Transverse colon (tissue), 3 donors: ENCODE measurements around the gene NLGN3.

Source experiments
- EP300 ChIP-seq: sonication (generic); formaldehyde crosslinking; IDR thresholded peaks from one replicate; pipeline ENCODE4 v1.6.1; 2017; ENCODE audit warnings: antibody characterized with exemption, low read depth
- POLR2A ChIP-seq: fragments of 450-650 bp; IDR thresholded peaks from one replicate; pipeline ENCODE4 v1.6.1; 2016; ENCODE audit warnings: antibody characterized with exemption, mild to moderate bottlenecking, moderate library complexity
- TF ChIP-seq, protein P1 (sequence below), 5 experiments: fragments of 200-600 bp in 3 of 5; fragments of 450-650 bp in 2 of 5; sonication (generic) in 3 of 5; IDR thresholded peaks; 1 replicate in 2 of 5; 2 replicates in 3 of 5; pipeline ENCODE4 v1.5.1; 2016 to 2017; ENCODE audit warnings: antibody characterized with exemption in 5 of 5, inconsistent platforms in 3 of 5, mild to moderate bottlenecking in 2 of 5, moderate library complexity in 1 of 5

DNA sequence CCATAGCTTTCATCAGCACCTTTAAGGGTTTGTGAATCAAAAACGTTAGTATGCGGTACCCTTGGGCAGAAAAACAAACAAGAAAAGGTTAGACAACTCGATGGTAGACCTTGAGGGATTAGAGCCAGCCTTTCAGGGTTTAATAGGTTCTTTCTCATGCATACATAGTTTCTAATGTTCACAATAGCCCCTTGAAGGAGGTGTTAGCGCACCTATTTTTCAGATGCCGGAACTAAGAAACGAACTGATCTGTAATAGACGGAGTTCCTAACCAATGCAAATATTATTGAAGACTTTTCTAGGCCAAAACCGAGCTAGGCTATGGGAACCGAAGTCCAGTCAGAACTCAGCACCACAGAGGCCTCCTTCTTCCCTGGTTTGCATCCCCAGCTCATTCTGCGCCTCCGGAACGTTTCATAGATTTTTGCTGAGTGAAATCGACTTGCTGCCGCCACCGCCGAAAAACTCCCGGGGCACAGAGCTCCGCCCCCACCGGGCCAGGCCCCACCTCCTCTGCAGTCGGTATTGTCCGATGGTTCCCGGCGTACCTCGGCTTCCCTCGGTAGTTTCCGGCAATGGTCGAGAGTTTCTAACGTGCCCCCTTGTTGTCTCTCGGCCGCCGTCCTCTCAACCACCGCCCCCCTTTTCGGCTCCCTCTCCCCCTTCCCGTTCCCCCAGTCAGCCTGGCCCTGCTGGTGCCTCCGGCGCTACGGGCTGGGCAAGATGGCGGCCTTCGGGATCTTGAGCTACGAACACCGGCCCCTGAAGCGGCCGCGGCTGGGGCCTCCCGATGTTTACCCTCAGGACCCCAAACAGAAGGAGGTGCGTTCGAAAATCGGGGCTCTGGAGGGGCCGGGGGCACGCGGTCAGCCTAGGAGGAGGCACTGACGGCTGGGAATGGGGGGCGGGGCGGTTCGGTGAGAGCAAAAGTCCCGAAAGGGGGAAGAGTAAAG, 26.3 kb upstream of the NLGN3 start, which contains the start of gene MED12:
- TF ChIP-seq, protein P1, sequence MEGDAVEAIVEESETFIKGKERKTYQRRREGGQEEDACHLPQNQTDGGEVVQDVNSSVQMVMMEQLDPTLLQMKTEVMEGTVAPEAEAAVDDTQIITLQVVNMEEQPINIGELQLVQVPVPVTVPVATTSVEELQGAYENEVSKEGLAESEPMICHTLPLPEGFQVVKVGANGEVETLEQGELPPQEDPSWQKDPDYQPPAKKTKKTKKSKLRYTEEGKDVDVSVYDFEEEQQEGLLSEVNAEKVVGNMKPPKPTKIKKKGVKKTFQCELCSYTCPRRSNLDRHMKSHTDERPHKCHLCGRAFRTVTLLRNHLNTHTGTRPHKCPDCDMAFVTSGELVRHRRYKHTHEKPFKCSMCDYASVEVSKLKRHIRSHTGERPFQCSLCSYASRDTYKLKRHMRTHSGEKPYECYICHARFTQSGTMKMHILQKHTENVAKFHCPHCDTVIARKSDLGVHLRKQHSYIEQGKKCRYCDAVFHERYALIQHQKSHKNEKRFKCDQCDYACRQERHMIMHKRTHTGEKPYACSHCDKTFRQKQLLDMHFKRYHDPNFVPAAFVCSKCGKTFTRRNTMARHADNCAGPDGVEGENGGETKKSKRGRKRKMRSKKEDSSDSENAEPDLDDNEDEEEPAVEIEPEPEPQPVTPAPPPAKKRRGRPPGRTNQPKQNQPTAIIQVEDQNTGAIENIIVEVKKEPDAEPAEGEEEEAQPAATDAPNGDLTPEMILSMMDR (IDR thresholded peaks at IDR 0.05) = no peak
- peak; percentile 59 for TF ChIP-seq POLR2A
- no peak for TF ChIP-seq EP300
